Measurements from ENCODE around the gene STARD3NL. TPM values are rescaled to one million over a fixed set of nuclear protein-coding genes. Genes with fewer than 3 reads are reported as not detected.

The STARD3NL gene
- total RNA-seq, 2 experiments from 2014 or later: 28.0 to 28.8 TPM

GRCh38 chr7:38199782-38200181, 21.7 kb downstream of the STARD3NL start:
- peaks cover 2% of the 10 kb centered on the region for H3K9me3 Mint-ChIP-seq
- TF ChIP-seq CTCF (IDR thresholded peaks at IDR 0.05): no peak
- peaks cover 28% of the 10 kb centered on the region for H3K4me1 Mint-ChIP-seq (ENCODE audit: low read depth)
- H3K27ac Mint-ChIP-seq: no peak overlapping the region
- peaks cover 21% of the 10 kb centered on the region for H3K36me3 Mint-ChIP-seq (ENCODE audit: low read depth)
- CTCF ChIA-PET: interaction anchor here (1.5 to 7.7 kb wide), 3 partner anchors 17 to 170 kb away, joined by 3 to 85 read pairs (median 25); no protein-coding TSS in a partner anchor
- H3K27me3 Mint-ChIP-seq: no peaks in the 10 kb centered on the region
- ATAC-seq (no peak), DNase-seq (no peak)
- intact Hi-C loops (cut with micrococcal nuclease): no loop called here
- no peak overlapping the region for H3K4me3 Mint-ChIP-seq
- POLR2A ChIA-PET: no interaction called here

- intact Hi-C loops (cut with micrococcal nuclease): no loop called here
- Mint-ChIP-seq H3K36me3 (ENCODE audit: low read depth) (peaks cover 21% of the 10 kb centered on the region), H3K4me3 (no peak overlapping the region), H3K9me3 (peaks cover 2% of the 10 kb centered on the region), H3K27me3 (no peaks in the 10 kb centered on the region), H3K4me1 (ENCODE audit: low read depth) (peaks cover 5% of the 10 kb centered on the region), H3K27ac (no peak overlapping the region)
- no peak for TF ChIP-seq CTCF (IDR thresholded peaks at IDR 0.05)
- ChIA-PET POLR2A (no interaction called here), CTCF (interaction anchor here (0.6 to 2.4 kb wide), 4 partner anchors 10 to 129 kb away, joined by 3 to 24 read pairs (median 5); no protein-coding TSS in a partner anchor)
- no peak for DNase-seq
- no peak for ATAC-seq
Observed at GRCh38 chr7:38206071-38206470, 28.0 kb downstream of the STARD3NL start.

- Mint-ChIP-seq H3K27me3 (no peaks in the 10 kb centered on the region), H3K4me1 (ENCODE audit: low read depth) (peaks cover 7% of the 10 kb centered on the region), H3K36me3 (ENCODE audit: low read depth) (peaks cover 13% of the 10 kb centered on the region), H3K9me3 (no peaks in the 10 kb centered on the region), H3K27ac (no peak overlapping the region), H3K4me3 (no peak overlapping the region)
- no peak for TF ChIP-seq CTCF (IDR thresholded peaks at IDR 0.05)
- intact Hi-C loops (cut with micrococcal nuclease): no loop called here
- ATAC-seq (no peak), DNase-seq (no peak)
- ChIA-PET POLR2A (no interaction called here), CTCF (interaction anchor here (1.0 to 2.4 kb wide), 3 partner anchors 8 to 162 kb away, joined by 3 to 24 read pairs (median 5); no protein-coding TSS in a partner anchor)
Observed at GRCh38 chr7:38207843-38208242, 29.8 kb downstream of the STARD3NL start.

GRCh38 chr7:38211486-38211885, 33.4 kb downstream of the STARD3NL start:
- H3K9me3 Mint-ChIP-seq: no peaks in the 10 kb centered on the region
- DNase-seq: no peak

More at GRCh38 chr7:38211486-38211885, 33.4 kb downstream of the STARD3NL start:
- peaks cover 12% of the 10 kb centered on the region for H3K4me1 Mint-ChIP-seq (ENCODE audit: low read depth)
- intact Hi-C loops (cut with micrococcal nuclease): no loop called here
- CTCF ChIA-PET: interaction anchor here (0.9 to 4.1 kb wide), 8 partner anchors 10 to 163 kb away, joined by 3 to 34 read pairs (median 4); no protein-coding TSS in a partner anchor
- no peak overlapping the region for H3K4me3 Mint-ChIP-seq
- no peaks in the 10 kb centered on the region for H3K36me3 Mint-ChIP-seq (ENCODE audit: low read depth)
- no peak for ATAC-seq
- POLR2A ChIA-PET: interaction anchor here (0.8 kb wide), 1 partner anchor 159 kb away, joined by 3 read pairs; no protein-coding TSS in a partner anchor
- H3K27ac Mint-ChIP-seq: no peak overlapping the region
- H3K27me3 Mint-ChIP-seq: no peaks in the 10 kb centered on the region
- TF ChIP-seq CTCF (IDR thresholded peaks at IDR 0.05): no peak
